ENCODE measurements around the gene LRMDA. TPM values are rescaled to one million over a fixed set of nuclear protein-coding genes. Genes with fewer than 3 reads are reported as not detected.

LRMDA gene
- total RNA-seq, 4 donors from 2014 or later, result 0.76 to 6.4 (median 1.3) TPM

DNA sequence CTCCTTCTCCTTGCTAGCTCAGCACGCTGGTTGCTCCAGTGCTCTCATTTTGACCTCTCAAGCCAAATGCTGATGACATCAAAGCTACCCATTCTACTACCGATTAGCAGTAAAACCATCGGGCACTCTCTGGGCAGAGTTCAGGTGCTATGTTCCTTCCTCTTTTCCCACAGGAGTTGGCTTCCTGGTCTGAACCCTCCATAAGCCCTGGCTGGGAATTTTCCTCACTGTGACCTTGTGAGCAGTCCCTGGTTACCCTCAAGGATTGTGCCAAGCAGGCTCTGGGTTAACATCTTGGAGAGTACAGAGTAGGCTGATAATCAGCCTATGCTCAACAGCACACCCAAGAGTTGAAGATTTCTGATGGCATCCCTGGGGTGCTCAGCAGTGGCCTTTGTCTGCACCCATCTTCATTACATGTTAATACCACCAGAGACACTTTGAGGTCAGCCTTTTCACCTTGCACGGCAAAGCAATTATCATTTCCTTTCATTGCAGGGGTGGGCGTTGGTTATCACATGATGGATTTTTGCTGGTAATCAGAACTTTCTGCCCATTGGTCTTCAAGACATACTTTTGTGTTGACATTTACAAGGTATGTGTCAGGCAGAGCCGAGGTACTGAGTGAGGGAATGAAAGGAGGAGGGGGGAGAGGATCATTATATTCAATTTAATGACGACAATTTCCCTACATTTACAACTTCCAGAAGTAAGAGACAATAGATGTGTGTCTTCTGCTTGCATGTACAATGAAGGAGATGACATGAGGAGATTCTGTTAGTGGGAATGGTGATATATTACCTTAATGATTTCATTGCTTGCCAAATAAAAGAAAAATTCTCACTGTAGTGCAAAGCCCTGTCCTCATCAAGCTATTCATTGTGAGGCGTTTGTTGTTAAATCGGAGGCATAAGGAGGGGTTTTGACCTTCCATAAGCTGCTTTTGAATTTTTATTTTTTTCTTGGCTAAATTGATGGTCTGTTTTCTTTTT, 452.0 kb downstream of the LRMDA start:
- intact Hi-C loops (cut with DNase I; ENCODE audit: low total_unique reads), result no loop called here
- DNase-seq (ENCODE audit: low spot score in 2 of 2), result no peak
- no peak overlapping the region for H3K4me3 ChIP-seq (ENCODE audit: low read depth, poor library complexity, severe bottlenecking)
- TF ChIP-seq POLR2A (IDR thresholded peaks at IDR 0.05) (no peak), CTCF (IDR thresholded peaks at IDR 0.05) (no peak)
- WGBS, 2 donors, result 89% methylated on average over 9 of the region's 9 CpGs

DNA sequence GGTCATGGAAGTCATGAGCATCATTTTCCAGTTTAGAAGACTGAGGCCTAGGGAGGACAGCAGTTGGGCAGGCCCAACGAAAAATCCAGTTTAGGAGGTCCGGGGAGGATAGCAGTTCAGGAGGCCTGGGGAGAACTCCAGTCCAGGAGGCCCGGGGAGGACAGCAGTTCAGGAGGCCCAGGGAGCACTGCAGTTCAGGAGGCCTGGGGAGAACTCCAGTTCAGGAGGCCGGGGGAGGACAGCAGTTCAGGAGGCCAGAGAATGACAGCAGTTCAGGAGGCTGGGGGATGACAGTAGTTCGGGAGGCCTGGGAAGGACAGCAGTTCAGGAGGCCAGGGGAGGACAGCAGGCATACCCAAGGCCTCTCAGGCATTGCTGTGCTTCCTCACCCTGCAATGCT, 453.4 kb downstream of the LRMDA start:
- intact Hi-C loops (cut with DNase I; ENCODE audit: low total_unique reads), result no loop called here

DNA sequence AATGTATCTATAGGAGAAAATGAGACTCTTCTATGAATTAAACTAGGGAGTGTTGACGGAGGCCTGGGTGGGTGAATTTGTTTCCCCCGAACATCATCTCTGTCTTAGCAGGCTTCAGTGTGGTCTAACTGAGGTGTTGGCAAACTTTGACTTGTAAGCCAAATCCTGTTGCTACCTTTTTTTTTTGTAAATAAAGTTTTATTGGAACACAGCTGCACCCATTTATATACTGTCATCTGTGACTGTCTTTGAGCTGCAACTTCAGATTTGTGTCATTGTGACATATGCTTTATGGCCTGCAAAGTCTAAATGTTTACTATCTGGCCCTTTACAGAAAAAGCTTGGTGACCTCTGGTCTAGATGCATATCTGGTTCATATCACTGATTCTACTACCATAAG, 455.9 kb downstream of the LRMDA start:
- DNase-seq (ENCODE audit: low spot score in 2 of 2), result no peak
- H3K4me3 ChIP-seq (ENCODE audit: low read depth, poor library complexity, severe bottlenecking), result no peak overlapping the region
- no peak for TF ChIP-seq POLR2A (IDR thresholded peaks at IDR 0.05)
- TF ChIP-seq CTCF (IDR thresholded peaks at IDR 0.05), result no peak
- WGBS, 2 donors, result 95% methylated on average over 2 of the region's 2 CpGs
- intact Hi-C loops (cut with DNase I; ENCODE audit: low total_unique reads), result no loop called here

More for the DNA sequence above, 453.4 kb downstream of the LRMDA start:
- no peak overlapping the region for H3K4me3 ChIP-seq (ENCODE audit: low read depth, poor library complexity, severe bottlenecking)
- no peak for DNase-seq (ENCODE audit: low spot score in 2 of 2)
- TF ChIP-seq POLR2A (IDR thresholded peaks at IDR 0.05), result no peak
- no peak for TF ChIP-seq CTCF (IDR thresholded peaks at IDR 0.05)
- 94 to 97% methylated on average over 5 of the region's 5 CpGs for WGBS, 2 donors

GRCh38 chr10:75887992-75888680, 456.7 kb downstream of the LRMDA start:
- no peak for TF ChIP-seq POLR2A (IDR thresholded peaks at IDR 0.05)
- no peak for TF ChIP-seq CTCF (IDR thresholded peaks at IDR 0.05)
- WGBS, 2 donors, result 81% methylated on average over 11 of the region's 11 CpGs
- intact Hi-C loops (cut with DNase I; ENCODE audit: low total_unique reads), result no loop called here
- H3K4me3 ChIP-seq (ENCODE audit: low read depth, poor library complexity, severe bottlenecking), result no peak overlapping the region
- no peak for DNase-seq (ENCODE audit: low spot score in 2 of 2)

DNA sequence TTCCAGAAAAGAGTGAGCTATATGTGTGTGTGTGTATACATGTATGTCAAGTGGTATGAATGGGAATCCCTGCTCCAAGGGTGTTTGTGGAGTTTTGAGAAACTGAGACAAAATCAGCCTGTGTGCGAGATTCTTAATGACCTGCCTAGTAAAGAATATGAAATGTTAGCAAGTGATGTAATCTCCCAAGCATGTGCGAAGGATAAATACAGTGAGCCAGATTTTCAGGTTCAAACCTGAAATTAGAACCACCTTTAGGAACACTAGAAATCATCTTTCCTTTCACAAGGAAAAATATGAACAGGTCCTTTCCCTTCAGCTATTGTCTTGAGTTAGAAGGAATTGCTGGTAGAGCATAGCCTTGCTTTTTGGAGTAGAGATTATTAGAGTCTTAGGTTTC, 457.6 kb downstream of the LRMDA start:
- no peak for TF ChIP-seq CTCF (IDR thresholded peaks at IDR 0.05)
- no peak for TF ChIP-seq POLR2A (IDR thresholded peaks at IDR 0.05)
- no peak overlapping the region for H3K4me3 ChIP-seq (ENCODE audit: low read depth, poor library complexity, severe bottlenecking)
- 57 to 69% methylated on average over 2 of the region's 2 CpGs for WGBS, 2 donors
- DNase-seq (ENCODE audit: low spot score in 2 of 2), result no peak
- intact Hi-C loops (cut with DNase I; ENCODE audit: low total_unique reads), result no loop called here
